Mesodermal cell (in vitro differentiated cells): ENCODE measurements around the gene KIAA1217.

ENCODE experiments used
- H3K27ac ChIP-seq: 2 replicates; pipeline ENCODE4 v1.7.0; 2013; ENCODE audit warnings: mild to moderate bottlenecking, low read depth, low read length, moderate library complexity; ENCODE audit not compliant: severe bottlenecking
- H3K36me3 ChIP-seq: 2 replicates; pipeline ENCODE4 v1.7.1; 2013; ENCODE audit warnings: mild to moderate bottlenecking, low read length, moderate library complexity; ENCODE audit not compliant: control insufficient read depth, insufficient read depth
- H3K4me1 ChIP-seq: one replicate; pipeline ENCODE4 v1.7.1; 2013; ENCODE audit warnings: mild to moderate bottlenecking, low read length; ENCODE audit not compliant: insufficient read depth, control insufficient read depth, poor library complexity, severe bottlenecking
- H3K4me3 ChIP-seq: 2 replicates; pipeline ENCODE4 v1.7.0; 2013; ENCODE audit warnings: low read length, control low read depth, mild to moderate bottlenecking; ENCODE audit not compliant: insufficient read depth, poor library complexity, severe bottlenecking; ENCODE audit errors: extremely low read depth
- H3K9me3 ChIP-seq: 2 replicates; pipeline ENCODE4 v1.7.1; 2013; ENCODE audit warnings: mild to moderate bottlenecking, low read length, moderate library complexity; ENCODE audit not compliant: control insufficient read depth
- WGBS, 2 experiments: methylation state at CpG; one replicate each; pipeline ENCODE4 v1.1.5; 2013; ENCODE audit warnings: missing lambda C conversion rate in 2 of 2; ENCODE audit not compliant: insufficient coverage in 2 of 2; 5-methylcytosine and 5-hydroxymethylcytosine counted together

KIAA1217 gene

DNA sequence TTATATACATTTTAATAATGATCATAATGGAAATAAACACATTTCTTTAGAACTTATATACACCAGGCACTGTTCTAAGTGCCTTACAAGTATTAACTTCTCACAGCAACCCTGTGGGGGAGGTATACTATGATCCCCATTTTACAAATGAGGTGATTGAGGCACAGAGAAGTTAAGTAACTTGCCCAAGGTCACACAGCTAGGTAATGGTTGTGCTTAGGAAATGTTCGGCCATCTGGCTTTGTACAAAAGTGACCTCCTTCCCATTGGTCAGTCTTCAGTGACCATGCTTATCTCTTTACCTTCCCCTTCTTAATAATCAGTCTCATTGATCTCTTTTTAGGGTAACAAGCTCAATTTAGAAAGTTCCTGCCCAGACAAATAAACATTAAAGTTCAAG lies 158.8 kb downstream of the KIAA1217 start:
- Histone ChIP-seq H3K27ac (no peak overlapping the region), H3K4me1 (no peaks in the 10 kb centered on the region), H3K36me3 (peaks cover 6% of the 10 kb centered on the region), H3K4me3 (no peak overlapping the region), H3K9me3 (peaks cover 6% of the 10 kb centered on the region)
- no CpG with 5 or more reads among the region's 1 CpG for WGBS, 2 experiments

- WGBS, 2 experiments = 87 to 96% methylated on average over 4 of the region's 4 CpGs
- Histone ChIP-seq H3K27ac (no peak overlapping the region), H3K36me3 (peaks cover 6% of the 10 kb centered on the region), H3K4me1 (no peaks in the 10 kb centered on the region), H3K4me3 (no peak overlapping the region), H3K9me3 (peaks cover 6% of the 10 kb centered on the region)
Observed at GRCh38 chr10:24370877-24371276, 161.9 kb downstream of the KIAA1217 start.

DNA sequence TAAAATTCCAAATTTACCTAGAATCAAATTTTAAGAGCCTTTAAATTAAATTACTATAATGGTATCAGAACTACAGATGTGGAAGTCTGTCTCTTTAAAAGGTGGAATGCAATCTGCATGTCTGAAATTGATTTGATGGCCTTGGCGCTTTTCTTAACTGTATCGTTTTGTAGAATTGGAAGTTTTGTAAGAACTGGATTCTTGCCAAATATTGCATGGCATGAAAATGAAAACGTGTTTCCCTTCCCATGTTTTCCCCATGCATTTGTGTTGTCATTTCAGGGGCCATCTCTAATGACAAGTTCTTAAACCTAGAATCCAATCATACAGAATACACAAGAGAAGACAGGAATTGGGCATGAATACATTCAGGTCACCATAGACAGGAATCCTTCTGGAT lies 162.5 kb downstream of the KIAA1217 start:
- Histone ChIP-seq H3K36me3 (peaks cover 6% of the 10 kb centered on the region), H3K4me3 (no peak overlapping the region), H3K4me1 (no peaks in the 10 kb centered on the region), H3K9me3 (peaks cover 6% of the 10 kb centered on the region), H3K27ac (no peak overlapping the region)
- 84 to 100% methylated on average over 3 of the region's 3 CpGs for WGBS, 2 experiments

DNA sequence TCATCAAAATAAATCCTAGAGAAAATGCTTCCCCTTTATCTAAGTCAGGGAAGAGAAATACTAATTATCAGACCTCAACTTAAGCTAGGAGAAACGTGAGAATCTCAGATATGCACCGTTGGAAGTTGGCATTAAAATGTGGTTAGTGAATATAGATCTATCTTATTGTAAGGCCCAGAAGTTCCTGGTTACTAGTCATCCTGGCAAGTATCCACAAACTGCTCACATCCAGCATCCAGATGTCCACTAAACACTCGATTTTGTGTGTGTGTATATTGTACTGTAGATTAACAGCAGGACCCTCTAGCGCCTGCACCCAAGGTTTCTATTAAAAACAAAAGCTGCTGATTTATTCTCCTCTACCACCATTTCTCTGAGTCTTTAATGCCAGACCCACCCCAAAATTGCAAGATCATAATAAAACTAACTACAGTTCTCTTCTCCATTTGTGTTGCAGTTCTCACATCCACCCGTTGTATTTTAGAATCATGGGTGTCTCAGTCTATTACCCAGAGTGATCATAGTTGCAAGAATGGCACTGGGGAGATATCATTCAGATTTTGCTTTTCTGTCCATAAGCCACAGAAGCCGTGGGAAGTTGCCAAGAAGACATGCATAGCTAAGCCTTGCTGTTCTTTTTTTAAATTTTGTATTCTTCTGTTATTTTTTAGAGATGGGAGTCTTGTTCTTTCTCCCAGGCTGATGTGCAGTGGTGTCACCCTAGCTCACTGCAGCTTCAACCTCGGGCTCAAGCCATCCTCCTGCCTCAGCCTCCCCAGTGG lies 165.4 kb downstream of the KIAA1217 start:
- H3K4me1 ChIP-seq = no peaks in the 10 kb centered on the region
- no peak overlapping the region for H3K4me3 ChIP-seq
- no peak overlapping the region for H3K27ac ChIP-seq
- H3K9me3 ChIP-seq = peaks cover 6% of the 10 kb centered on the region
- 83 to 100% methylated on average over 2 to 3 of the region's 7 CpGs for WGBS, 2 experiments
- H3K36me3 ChIP-seq = peaks cover 6% of the 10 kb centered on the region

- Histone ChIP-seq H3K27ac (no peak overlapping the region), H3K36me3 (peaks cover 6% of the 10 kb centered on the region), H3K9me3 (peaks cover 6% of the 10 kb centered on the region), H3K4me1 (no peaks in the 10 kb centered on the region), H3K4me3 (no peak overlapping the region)
- 84 to 89% methylated on average over 2 to 3 of the region's 4 CpGs for WGBS, 2 experiments
Observed at GRCh38 chr10:24375510-24375909, 166.6 kb downstream of the KIAA1217 start.

DNA sequence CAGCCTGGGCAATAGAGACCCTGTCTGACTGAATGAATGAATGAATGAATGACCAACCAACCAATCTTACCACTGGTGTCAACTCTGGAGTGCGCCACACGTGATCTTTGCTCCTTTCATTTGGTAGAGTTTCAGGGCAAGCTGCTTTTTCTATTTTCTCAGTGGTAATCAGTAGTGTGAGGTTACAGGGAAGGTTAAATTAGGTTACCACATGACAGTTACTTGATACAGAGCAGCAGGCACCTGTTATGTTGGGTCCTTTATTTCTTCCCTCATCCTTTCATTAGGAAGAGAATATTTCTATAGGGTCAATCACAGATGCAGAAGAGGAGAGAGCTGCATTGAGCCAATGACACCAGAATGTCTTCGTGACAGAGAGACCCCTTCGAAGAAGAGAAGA lies 167.8 kb downstream of the KIAA1217 start:
- WGBS, 2 experiments = 95 to 100% methylated on average over 1 to 2 of the region's 4 CpGs
- Histone ChIP-seq H3K4me1 (no peaks in the 10 kb centered on the region), H3K36me3 (peaks cover 6% of the 10 kb centered on the region), H3K9me3 (peaks cover 3% of the 10 kb centered on the region), H3K4me3 (no peak overlapping the region), H3K27ac (no peak overlapping the region)

- Histone ChIP-seq H3K9me3 (no peaks in the 10 kb centered on the region), H3K36me3 (no peaks in the 10 kb centered on the region), H3K4me1 (no peaks in the 10 kb centered on the region), H3K27ac (no peak overlapping the region), H3K4me3 (no peak overlapping the region)
- WGBS, 2 experiments = 86 to 97% methylated on average over 3 to 5 of the region's 6 CpGs
Observed at GRCh38 chr10:24378126-24378920, 169.4 kb downstream of the KIAA1217 start.

DNA sequence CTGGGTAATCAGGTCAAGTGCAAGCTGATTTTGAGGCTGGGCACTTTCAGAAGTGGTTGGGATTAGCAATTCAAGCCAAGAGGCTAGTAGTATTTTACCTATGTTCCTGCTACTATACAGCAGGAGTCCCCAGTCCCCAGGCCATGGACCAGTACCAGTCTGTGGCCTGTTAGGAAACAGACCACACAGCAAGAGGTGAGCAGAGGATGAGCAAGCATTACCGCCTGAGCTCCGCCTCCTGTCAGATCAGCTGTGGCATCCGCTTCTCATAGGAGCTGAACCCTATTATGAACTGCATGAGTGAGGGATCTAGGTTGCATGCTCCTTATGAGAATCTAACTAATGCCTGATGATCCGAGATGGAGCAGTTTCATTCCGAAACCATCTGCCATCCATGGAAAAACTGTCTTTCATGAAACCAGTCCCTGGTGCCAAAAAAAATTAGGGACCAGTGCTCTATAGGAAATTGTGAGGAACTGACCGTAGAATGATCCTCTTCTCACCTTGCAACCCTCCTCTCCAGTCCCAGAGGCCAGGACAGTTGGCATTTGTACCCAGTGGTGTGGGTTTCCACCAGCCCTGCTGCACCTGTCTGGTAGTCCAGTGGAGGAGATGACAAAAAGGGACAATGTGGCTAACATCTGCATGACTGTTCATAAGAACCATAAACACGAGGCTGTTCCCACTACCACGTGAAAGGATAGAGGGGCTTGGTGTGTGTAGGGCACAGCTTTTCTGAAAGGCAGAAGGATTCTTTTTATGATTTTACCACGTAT lies 172.5 kb downstream of the KIAA1217 start:
- WGBS, 2 experiments = 87 to 100% methylated on average over 4 to 7 of the region's 9 CpGs
- Histone ChIP-seq H3K27ac (no peak overlapping the region), H3K9me3 (no peaks in the 10 kb centered on the region), H3K4me1 (peaks cover 20% of the 10 kb centered on the region), H3K36me3 (peaks cover 11% of the 10 kb centered on the region), H3K4me3 (no peak overlapping the region)

DNA sequence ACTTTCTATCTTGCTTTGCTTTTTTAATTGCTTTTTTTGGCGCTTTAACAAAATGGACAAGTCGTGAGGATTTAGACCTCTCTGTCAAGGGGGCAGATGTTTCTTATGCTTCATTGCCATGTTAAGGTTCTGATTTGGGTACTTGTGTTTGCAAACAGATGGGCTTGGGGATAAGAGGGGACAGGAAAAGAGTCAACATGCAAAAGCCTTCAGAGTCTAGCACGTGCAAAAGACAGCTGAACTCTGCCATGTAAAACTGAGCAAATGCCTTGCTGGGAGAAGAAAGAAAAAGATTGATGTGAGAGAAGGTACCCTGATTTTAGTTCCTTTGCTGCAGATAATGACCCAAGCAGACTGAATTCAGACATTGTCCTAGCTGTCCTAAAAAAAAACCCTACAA lies 173.1 kb downstream of the KIAA1217 start:
- peaks cover 20% of the 10 kb centered on the region for H3K4me1 ChIP-seq
- WGBS, 2 experiments = 80 to 100% methylated on average over 1 to 3 of the region's 3 CpGs
- H3K9me3 ChIP-seq = no peaks in the 10 kb centered on the region
- peaks cover 11% of the 10 kb centered on the region for H3K36me3 ChIP-seq
- no peak overlapping the region for H3K27ac ChIP-seq
- H3K4me3 ChIP-seq = no peak overlapping the region

GRCh38 chr10:24382596-24382978 lies 173.6 kb downstream of the KIAA1217 start:
- peak overlapping the region; percentile 78 for H3K27ac ChIP-seq
- WGBS, 2 experiments = 80% methylated on average over 1 to 2 of the region's 3 CpGs
- no peak overlapping the region for H3K4me3 ChIP-seq
- peaks cover 20% of the 10 kb centered on the region for H3K4me1 ChIP-seq
- peaks cover 11% of the 10 kb centered on the region for H3K36me3 ChIP-seq
- H3K9me3 ChIP-seq = no peaks in the 10 kb centered on the region
